GM19043 (cell line): ENCODE measurements around the gene KRTAP4-2.
"Not testable (repeated sequence)": the region's sequence is repeated elsewhere in the genome, so short reads cannot be mapped to it uniquely, and the experiment has no call there.

Experiments
- ATAC-seq: cut with Tn5 transposase; IDR thresholded peaks from one replicate; pipeline ENCODE4 v1.9.1; 2021; ENCODE audit warnings: low read depth; ENCODE audit not compliant: unreplicated experiment

KRTAP4-2 gene

DNA sequence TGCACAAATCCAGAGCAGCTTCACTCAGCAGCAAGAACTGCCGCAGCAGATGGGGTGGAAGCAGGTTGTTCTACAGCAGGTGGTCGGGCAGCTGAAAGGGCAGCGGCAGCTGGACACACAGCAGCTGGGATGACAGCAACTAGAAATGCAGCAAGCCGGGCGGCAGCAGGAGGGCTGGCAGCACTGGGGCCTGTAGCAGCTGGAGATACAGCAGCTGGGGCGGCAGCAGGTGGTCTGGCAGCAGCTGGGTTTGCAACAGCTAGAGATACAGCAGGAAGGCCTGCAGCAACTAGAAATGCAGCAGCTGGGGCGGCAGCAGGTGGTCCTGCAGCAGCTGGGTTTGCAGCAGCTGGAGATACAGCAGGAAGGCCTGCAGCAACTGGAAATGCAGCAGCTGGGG lies 10.5 kb downstream of the KRTAP4-2 start:
- ATAC-seq, result no peak

DNA sequence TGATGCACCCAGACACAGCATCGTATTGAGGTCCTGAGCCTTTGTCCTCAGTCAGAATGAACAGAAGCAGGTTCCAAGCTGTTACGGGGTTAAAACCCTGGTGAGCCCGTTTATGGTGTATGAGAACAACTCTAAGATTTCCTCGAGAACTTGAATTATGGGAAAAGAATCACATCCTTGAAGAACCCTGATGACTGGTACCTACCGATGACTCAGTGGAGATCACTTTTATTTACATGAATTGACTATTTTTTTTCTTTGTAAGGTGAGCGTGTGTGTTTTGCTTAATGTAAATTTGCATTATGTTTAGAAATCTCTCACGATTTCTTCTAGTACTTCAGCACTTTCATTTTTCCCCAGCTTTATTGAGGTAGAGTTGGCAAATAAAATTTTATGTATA lies 14.2 kb downstream of the KRTAP4-2 start:
- ATAC-seq, result no peak

DNA sequence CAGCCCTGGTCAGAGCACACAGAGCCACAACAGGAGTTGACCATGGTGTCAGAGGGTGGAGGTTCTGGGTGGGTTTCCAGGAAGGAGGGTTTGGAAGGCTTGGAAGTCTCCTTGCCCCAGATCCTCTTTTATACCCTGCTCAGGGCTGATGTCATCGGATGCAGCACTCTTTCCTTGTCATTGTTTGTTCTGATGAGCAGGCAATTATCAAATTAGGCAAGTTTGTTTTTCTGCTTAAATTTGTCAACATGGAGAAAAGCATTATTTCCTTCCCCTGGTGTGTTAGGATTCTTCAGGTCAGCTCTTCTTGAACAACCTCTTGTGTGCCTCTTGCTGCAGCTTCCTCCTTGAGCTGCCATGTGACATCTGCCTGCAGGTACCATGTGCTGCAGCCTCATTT lies 17.4 kb downstream of the KRTAP4-2 start, which contains the start of gene KRTAP4-4:
TSS of gene KRTAP4-4 (minus strand) at position 101 of the 400 bp plus-strand sequence. CDS start at position 44, 57 bp downstream.
- ATAC-seq, result no peak

DNA sequence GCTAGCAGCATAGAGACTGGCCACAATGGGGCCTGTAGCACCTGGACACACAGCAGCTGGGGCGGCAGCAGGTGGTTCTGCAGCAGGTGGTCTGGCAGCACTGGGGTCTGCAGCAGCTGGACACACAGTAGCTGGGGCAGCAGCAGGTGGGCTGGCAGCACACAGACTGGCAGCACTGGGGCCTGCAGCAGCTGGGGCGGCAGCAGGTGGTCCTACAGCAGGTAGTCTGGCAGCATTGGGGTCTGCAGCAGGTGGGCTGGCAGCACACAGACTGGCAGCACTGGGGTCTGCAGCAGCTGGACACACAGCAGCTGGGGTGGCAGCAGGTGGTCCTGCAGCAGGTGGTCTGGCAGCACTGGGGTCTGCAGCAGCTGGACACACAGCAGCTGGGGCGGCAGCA lies 17.8 kb downstream of the KRTAP4-2 start:
- ATAC-seq, result not testable (repeated sequence)

DNA sequence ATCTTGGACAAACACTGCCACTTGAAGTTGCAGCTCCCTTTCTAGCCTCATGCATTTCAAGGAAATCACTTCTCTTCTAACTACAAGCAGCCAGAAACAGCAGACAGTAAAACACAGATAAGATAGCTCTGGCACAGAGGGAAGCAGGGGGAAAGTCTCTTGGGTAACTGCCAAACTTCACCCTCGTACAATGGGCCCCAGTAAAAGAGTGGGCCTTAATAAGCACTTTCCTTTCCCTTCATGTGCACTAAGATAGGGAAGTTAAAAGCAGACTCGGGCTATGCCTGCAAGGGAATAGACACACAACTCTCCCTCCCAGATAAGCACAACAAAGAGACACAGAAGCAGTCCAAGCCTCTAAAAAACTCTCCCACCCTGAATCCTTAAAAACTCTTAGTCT lies 24.2 kb downstream of the KRTAP4-2 start:
- no peak for ATAC-seq

DNA sequence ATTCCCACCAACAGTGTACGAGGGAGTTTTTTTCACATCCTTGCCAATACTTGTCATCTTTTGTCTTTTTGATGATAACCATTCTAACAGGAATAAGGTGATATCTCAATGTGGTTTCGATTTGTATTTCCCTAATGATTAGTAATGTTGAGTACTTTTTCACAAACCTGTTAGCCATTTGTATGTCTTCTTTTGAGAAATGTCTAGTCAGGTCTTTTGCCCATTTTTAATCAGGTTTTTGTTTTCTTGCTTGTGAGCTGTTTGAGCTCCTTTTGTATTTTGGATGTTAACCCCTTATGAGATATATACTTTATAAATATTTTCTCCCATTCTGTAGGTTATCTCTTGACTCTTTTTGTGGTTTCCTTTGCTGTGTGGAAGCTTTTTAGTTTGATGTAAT lies 26.5 kb downstream of the KRTAP4-2 start:
- no peak for ATAC-seq

DNA sequence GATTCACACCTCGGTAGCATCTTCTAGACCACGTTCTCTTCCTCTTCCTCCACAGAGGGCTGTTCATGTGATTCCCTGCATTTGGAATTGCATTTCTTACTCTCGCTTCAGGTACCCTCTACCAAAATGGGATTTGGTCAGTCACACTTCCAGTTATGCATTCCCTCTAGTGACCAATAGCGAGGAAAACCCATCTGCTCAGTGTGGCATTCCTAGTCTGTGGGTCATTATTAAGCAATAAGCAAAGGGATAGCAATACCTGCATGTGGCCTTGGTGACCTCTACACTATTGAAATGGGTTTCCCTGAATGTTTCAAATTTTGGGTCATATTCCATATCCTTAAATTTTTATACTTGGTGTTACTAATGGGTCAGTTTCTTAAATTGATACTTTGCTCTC lies 28.0 kb downstream of the KRTAP4-2 start:
- no peak for ATAC-seq

DNA sequence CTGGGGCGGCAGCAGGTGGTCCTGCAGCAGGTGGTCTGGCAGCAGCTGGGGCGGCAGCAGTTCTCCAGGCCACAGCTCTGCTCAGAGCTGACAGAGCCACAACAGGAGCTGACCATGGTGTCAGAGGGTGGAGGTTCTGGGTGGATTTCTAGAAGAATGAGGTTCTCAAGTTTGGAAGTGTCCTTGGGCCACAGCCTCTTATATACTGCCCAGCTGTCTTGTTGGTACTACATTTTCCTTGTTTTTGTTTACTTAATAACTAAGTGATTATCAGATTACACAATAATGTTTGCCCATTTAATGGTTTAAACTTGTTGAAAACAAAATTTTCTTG lies 28.4 kb downstream of the KRTAP4-2 start, which contains the start of gene KRTAP4-5:
TSS of gene KRTAP4-5 (minus strand) at position 174 of the 334 bp plus-strand sequence. CDS start at position 116, 58 bp downstream.
- no peak for ATAC-seq

DNA sequence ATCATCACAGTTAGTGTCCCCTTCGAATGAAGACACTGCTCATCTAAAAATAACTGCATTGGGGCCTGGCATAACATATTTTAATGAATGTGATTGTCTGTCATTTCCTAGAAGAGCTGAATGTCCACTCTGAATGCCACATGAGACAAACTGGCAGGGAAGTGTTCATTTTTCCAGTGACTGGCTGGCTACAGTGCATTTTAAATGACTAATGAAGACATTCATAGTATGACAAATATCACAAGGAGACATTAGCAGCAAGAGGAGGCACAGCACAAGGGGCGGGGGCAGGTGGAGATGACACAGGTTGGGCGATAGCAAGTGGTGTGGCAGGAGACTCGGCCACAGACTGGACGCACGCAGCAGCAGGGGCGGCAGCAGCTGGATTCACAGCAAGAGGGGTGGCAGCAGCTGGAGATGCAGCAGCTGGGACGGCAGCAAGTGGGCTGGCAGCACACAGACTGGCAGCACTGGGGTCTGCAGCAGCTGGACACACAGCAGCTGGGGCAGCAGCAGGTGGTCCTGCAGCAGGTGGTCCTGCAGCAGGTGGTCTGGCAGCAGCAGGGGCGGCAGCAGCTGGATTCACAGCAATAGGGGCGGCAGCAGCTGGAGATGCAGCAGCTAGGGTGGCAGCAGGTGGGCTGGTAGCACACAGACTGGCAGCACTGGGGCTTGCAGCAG lies 28.9 kb downstream of the KRTAP4-2 start:
- not testable (repeated sequence) for ATAC-seq

DNA sequence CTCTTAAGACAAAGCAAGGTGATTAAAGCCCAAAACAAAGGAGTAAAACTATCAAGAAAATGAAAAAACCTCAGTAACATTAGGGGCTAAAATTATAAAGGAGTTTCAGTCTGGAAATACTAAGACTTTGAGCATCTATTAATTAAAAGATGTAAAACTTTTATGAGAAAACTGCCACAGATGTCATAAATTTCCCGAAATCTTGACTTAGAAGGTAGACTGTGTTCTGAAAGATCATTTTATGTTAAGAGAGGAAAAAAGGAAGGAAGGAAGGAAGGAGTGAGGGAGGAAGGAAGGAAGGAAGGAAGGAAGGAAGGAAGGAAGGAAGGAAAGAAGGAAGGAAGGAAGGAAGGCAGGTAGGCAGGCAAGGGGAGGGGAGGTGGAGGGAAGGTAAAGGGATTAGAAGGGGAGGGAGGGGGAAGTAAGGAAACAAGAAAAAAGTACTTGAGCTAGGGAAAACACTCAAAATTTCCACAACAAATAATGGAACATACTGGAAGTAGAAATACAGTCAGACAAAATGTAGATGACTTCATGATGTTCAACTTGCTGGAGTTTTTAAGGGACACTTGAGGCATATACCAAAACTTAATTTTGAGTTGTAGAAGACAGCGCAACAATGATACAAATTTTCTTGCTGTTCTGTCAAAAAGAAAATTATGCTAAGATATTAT lies 30.4 kb downstream of the KRTAP4-2 start:
- ATAC-seq, result no peak

DNA sequence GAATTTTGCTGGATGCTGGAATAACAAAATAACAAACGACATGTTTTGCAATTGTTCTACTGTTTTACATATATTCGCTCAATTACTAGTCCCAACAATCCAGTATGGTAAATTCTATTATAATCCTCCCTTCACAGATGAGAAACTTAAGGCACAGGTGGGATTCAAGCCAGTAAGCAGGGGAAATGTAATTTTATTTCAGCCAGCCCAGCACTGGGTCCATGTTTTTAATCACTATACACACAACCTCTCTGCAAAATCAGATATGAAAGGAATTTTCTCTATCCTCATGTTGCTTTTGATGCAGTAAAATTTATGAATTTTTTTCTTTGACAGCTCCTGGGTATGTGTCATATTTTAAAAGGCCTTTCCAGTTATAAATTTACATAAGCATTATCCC lies 32.8 kb downstream of the KRTAP4-2 start:
- no peak for ATAC-seq

DNA sequence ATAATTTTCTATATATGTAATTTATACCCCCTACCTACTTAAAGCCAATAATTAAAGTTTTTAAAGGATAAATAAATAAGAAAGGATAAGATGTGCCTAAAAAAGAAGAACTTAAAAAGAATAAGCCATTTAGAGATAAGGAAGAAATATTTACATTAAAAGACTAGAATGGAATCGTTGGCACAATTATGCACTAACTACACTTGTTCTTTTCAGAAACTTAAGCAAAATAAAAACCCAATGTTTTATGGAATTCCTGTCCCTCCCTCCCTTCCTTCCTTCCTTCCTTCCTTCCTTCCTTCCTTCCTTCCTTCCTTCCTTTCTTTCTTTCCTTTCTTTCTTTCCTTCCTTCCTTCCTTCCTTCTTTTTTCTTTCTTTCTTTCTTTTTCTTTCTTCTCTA lies 33.2 kb downstream of the KRTAP4-2 start:
- ATAC-seq, result no peak

DNA sequence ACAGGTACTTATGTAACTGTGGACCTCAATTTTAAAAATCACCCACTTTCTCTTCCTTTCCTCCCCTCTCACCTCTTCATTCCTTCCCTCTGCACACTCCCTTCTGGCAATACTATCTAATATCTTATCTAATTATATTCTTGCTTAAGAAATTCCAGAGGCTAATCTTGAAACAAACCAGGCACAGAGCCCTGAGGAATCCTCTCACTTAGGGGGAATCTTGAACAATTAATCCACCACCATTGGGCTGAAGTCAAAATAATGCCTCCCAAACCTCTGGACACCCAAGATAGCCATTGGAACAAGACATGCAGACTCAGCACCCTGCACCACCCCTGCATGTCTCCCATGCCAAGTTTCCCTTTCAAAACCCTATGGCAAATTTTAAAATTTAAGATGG lies 36.7 kb downstream of the KRTAP4-2 start:
- no peak for ATAC-seq

DNA sequence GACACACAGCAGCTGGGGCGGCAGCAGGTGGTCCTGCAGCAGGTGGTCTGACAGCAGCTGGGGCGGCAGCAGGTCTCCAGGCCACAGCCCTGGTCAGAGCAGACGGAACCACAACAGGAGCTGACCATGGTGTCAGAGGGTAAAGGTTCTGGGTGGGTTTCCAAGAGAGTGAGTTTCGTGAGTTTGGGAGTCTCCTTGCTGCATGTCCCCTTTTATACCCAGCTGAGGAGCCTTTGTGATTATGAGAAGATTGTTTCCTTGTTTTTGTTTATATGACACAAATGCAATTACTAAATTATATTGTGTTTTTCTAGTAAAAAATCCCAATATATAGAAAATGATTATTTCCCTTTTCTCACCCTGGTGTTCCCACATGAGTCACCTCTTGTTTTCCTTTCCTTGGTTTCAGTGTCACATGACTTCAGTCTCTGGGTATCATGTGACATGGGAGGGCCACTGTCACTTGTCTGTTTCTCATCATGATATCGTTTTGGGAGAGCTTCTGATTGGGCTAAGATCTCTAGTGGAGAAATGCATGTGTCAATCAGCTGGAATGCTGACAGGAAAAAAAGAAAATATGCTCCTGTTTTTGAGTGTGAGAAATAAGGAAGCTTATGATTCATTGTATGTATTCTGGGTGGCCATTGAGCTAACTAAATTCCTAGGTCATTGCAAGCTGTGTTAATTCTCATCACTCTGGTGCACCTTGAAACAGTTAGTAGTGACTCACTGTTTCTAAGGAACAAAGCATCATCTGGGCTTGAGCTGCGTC lies 37.5 kb downstream of the KRTAP4-2 start, which contains the start of gene KRTAP4-6:
TSS of gene KRTAP4-6 (minus strand) at position 185 of the 772 bp plus-strand sequence. CDS start at position 128, 57 bp downstream.
- ATAC-seq, result no peak

DNA sequence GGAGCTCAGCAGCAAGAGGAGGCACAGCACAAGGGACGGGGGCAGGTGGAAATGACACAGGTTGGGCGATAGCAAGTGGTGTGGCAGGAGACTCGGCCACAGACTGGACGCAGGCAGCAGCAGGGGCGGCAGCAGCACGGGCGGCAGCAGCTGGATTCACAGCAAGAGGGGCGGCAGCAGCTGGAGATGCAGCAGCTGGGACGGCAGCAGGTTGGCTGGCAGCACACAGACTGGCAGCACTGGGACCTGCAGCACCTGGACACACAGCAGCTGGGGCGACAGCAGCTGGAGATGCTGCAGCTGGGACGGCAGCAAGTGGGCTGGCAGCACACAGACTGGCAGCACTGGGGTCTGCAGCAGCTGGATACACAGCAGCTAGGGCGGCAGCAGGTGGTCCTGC lies 38.2 kb downstream of the KRTAP4-2 start:
- ATAC-seq, result not testable (repeated sequence)

DNA sequence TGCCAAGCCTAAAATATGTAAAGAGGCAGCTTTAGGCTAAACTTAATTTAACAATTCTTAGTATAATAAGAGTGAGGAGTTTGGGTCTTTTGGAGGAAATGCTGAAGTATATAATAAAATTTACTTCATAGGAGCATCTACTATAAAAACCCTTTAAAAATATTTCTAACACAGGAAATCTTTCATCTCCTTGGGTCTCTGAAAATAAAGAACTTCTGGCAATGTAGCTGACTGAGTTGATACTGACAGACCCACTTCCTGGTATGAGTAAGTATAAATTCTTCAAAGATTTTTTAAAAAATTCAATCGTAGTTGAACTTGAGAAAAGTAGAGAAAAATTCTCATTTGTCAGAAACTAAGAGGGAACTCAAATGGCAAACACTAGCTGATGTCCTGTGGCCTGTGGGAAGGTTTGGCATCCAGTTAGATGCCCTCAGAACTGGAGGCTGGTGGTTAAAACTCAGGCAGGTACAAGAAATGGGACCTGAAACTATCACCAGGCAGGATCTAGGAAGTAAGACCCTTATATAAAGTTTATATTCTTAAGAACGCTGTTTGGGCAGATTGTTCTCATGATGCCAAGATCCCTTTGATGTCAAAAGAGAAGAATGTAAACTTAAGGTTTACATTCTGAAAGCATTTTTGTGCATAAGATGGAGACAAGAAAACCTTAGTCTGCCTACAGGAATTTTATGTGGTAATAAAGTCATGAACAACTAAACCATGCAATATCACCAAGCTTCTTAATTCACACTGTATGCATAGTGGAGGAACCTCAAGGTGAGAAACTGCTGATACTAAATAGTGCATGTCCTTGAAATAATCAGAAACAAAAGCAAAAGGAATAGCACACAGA lies 43.9 kb downstream of the KRTAP4-2 start:
- no peak for ATAC-seq

DNA sequence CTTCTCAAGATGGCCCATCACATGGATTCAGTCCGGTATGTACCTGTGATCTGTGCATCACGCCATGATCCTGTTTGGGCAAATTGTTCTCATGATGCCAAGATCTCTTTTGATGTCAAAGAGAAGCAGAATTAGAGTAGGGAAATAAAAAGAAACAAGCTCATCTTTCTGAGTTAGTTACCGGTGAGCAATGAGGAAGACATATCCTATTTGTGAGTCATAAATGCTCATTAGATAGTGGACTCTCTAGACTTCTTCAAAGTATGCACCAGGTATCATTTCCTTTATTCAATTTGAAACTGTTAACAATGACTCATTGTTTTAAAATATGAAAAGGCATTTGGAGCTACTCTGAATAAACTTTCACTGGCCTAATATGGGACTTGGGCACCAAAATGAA lies 46.0 kb downstream of the KRTAP4-2 start:
- ATAC-seq, result no peak
